Caco-2 (cell line): Measurements from ENCODE around the gene CAPN11. TPM values are rescaled to one million over a fixed set of nuclear protein-coding genes. Genes with fewer than 3 reads are reported as not detected.

Source experiments
- BruUV-seq: library from RNA; stranded (reverse); fragments of 400-500 nt; replicated peaks from 2 replicates; lab custom pipeline; 2021; lab: Mats Ljungman, UMichigan
- CTCF ChIA-PET: fragments of 300-600 bp; sonication (Branson Sonifier 250); formaldehyde crosslinking; loops from one replicate; lab custom pipeline; 2022; ENCODE audit warnings: antibody characterized with exemption; lab: Charles Lee
- POLR2A ChIA-PET: fragments of 300-600 bp; sonication (Branson Sonifier 250); formaldehyde crosslinking; loops from one replicate; lab custom pipeline; 2022; ENCODE audit warnings: antibody characterized with exemption; lab: Charles Lee
- DNase-seq, 2 experiments: peaks; one replicate each; pipeline versions ENCODE4 v3.0.0 to v3.0.0-alpha.2; 2020 to 2022
- H3K27me3 ChIP-seq: replicated peaks from 2 replicates; pipeline ENCODE4 v1.6.0; 2011; ENCODE audit warnings: low read length; ENCODE audit not compliant: control insufficient read depth, insufficient read depth
- H3K36me3 ChIP-seq: 2 replicates; pipeline ENCODE4 v1.5.1; 2011; ENCODE audit warnings: low read length; ENCODE audit not compliant: control insufficient read depth, insufficient read depth
- H3K4me1 ChIP-seq: fragments of 250-450 bp; sonication (Bioruptor Pico); 2 replicates; pipeline ENCODE4 v1.5.1; 2020; ENCODE audit warnings: mild to moderate bottlenecking
- H3K4me3 ChIP-seq: 2 replicates; pipeline ENCODE4 v1.5.1; 2011; ENCODE audit warnings: low read depth, mild to moderate bottlenecking, control low read depth, low read length
- H3K9me3 ChIP-seq: fragments of 250-450 bp; sonication (Bioruptor Pico); 2 replicates; pipeline ENCODE4 v1.5.1; 2020; ENCODE audit warnings: mild to moderate bottlenecking, moderate library complexity
- H3K27ac Mint-ChIP-seq: one replicate; pipeline ENCODE4 v1.8.0; 2022; ENCODE audit warnings: mixed read lengths; ENCODE audit not compliant: unreplicated experiment
- H3K27me3 Mint-ChIP-seq: one replicate; pipeline ENCODE4 v1.8.0; 2022; ENCODE audit warnings: mixed read lengths; ENCODE audit not compliant: insufficient read depth, unreplicated experiment
- H3K36me3 Mint-ChIP-seq: one replicate; pipeline ENCODE4 v1.8.0; 2022; ENCODE audit warnings: mild to moderate bottlenecking, mixed read lengths; ENCODE audit not compliant: insufficient read depth, unreplicated experiment
- H3K4me1 Mint-ChIP-seq: one replicate; pipeline ENCODE4 v1.8.0; 2022; ENCODE audit warnings: low read depth, mixed read lengths; ENCODE audit not compliant: unreplicated experiment
- H3K4me3 Mint-ChIP-seq: one replicate; pipeline ENCODE4 v1.8.0; 2022; ENCODE audit warnings: mild to moderate bottlenecking, moderate library complexity, mixed read lengths; ENCODE audit not compliant: unreplicated experiment
- H3K9me3 Mint-ChIP-seq: one replicate; pipeline ENCODE4 v1.8.0; 2022; ENCODE audit warnings: mixed read lengths; ENCODE audit not compliant: unreplicated experiment
- intact Hi-C: fragments of 100-400 bp; cut with micrococcal nuclease; formaldehyde crosslinking; loops from one replicate; pipeline ENCODE4 v1.10.0; 2022; ENCODE audit not compliant: unreplicated experiment
- total RNA-seq: library from RNA; stranded (reverse); gene quantifications from 2 replicates; pipeline ENCODE4 v1.2.3, GENCODE V29; 2022
- TF ChIP-seq, protein P1 (sequence below), 2 experiments: fragments of 200-600 bp in 1 of 2; IDR thresholded peaks; 1 replicate in 1 of 2; 2 replicates in 1 of 2; pipeline versions ENCODE4 v1.5.1 to v1.8.0; 2011 to 2022; ENCODE audit warnings: antibody characterized with exemption in 1 of 2, control low read depth in 1 of 2, inconsistent platforms in 1 of 2, low read depth in 1 of 2, low read length in 1 of 2, mild to moderate bottlenecking in 1 of 2, moderate library complexity in 1 of 2; ENCODE audit not compliant: insufficient read depth in 1 of 2, severe bottlenecking in 1 of 2, unreplicated experiment in 1 of 2

Gene CAPN11
- total RNA-seq, 1 experiment from 2014 or later, result not detected

DNA sequence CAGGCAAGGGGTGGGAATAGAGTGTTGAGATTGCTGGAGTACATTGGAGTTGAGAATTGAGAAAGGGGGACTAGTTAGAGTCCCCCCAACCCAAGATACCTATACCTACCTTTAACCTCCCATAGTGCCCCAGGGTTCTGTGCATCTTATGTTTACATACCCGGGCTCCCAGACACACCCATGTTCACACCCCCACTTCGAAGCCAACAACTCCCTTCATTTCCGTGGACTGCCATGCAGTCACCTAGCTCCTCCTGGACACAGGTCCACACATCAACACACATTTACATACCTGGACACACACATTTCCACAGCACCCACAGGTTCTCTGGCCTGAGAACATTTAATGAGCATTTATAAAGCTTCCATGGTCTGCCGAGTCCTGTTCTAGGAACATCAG is 26.1 kb upstream of the CAPN11 start:
- Histone ChIP-seq H3K4me1 (peaks cover 16% of the 10 kb centered on the region), H3K4me3 (no peak overlapping the region), H3K27me3 (no peaks in the 10 kb centered on the region), H3K36me3 (no peaks in the 10 kb centered on the region; the same call in 1 of the 2 replicates), H3K9me3 (no peaks in the 10 kb centered on the region)
- BruUV-seq, result no TSS peak
- peaks cover 29% of the 10 kb centered on the region for H3K4me1 Mint-ChIP-seq
- no peak overlapping the region for H3K4me3 Mint-ChIP-seq
- H3K27ac Mint-ChIP-seq, result no peak overlapping the region
- TF ChIP-seq, protein P1, sequence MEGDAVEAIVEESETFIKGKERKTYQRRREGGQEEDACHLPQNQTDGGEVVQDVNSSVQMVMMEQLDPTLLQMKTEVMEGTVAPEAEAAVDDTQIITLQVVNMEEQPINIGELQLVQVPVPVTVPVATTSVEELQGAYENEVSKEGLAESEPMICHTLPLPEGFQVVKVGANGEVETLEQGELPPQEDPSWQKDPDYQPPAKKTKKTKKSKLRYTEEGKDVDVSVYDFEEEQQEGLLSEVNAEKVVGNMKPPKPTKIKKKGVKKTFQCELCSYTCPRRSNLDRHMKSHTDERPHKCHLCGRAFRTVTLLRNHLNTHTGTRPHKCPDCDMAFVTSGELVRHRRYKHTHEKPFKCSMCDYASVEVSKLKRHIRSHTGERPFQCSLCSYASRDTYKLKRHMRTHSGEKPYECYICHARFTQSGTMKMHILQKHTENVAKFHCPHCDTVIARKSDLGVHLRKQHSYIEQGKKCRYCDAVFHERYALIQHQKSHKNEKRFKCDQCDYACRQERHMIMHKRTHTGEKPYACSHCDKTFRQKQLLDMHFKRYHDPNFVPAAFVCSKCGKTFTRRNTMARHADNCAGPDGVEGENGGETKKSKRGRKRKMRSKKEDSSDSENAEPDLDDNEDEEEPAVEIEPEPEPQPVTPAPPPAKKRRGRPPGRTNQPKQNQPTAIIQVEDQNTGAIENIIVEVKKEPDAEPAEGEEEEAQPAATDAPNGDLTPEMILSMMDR (IDR thresholded peaks at IDR 0.05; ENCODE audit: insufficient read depth in 1 of 2, low read depth in 1 of 2, low read length in 1 of 2, severe bottlenecking in 1 of 2, unreplicated experiment in 1 of 2), result no peak
- POLR2A ChIA-PET, result interaction anchor here (0.5 to 0.6 kb wide), 2 partner anchors 31 to 124 kb away, joined by 4 to 5 read pairs; no protein-coding TSS in a partner anchor
- H3K36me3 Mint-ChIP-seq, result peaks cover 13% of the 10 kb centered on the region
- DNase-seq, result no peak
- CTCF ChIA-PET, result interaction anchor here (0.6 to 1.4 kb wide), 2 partner anchors 19 to 41 kb away, joined by 3 read pairs; no protein-coding TSS in a partner anchor
- no peaks in the 10 kb centered on the region for H3K27me3 Mint-ChIP-seq
- intact Hi-C loops, result no loop called here
- H3K9me3 Mint-ChIP-seq, result no peaks in the 10 kb centered on the region

DNA sequence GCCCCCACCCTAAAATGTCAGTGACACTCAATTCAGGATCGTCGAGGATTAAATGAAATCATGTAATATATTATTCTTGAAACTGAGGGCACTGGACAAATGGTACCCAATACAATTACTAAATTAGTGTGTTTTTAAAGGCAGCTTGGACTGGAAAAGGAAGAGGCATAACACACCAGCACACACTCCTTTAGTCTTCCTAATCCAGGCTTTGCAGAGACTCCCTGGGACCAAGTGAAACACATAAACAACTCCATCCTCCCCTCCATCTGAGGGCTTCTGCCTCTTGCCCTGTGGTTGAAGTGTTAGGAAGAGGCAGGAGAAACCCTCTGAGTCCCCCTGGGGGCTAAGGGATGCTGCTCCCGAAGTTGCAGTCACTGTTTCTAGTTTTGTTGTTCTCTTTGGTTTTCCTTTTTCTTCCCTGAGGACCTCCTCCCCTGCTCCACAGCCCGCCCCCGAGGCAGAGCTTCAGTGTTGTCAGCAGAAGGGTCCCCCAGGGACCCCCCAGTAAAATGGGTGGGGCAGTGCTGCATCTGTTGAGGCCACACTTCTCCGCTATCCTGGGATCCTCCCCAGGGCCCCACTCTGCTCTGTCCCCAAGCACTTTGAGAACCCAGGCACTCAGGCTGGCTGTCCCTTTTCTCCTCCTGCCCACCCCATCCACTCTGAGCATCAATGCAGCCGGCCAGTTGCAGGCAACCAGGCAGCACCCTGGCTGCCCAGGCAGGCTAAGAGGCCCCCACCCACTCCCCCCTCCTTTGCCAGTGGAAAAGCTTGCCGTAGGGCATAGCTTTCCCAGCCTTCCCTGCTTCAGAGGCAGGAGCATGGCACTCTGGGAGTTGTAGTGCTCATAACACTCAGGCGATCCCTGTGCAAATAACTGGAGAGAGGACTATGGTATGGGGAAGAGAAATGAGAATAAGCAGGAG is 25.4 kb upstream of the CAPN11 start:
- CTCF ChIA-PET, result interaction anchor here (0.6 to 1.4 kb wide), 5 partner anchors 20 to 247 kb away, joined by 3 to 6 read pairs (median 3); no protein-coding TSS in a partner anchor
- H3K4me3 ChIP-seq, result no peak overlapping the region
- peak overlapping the region; percentile 60 for H3K27ac Mint-ChIP-seq
- peaks cover 16% of the 10 kb centered on the region for H3K4me1 ChIP-seq
- POLR2A ChIA-PET, result interaction anchor here (0.6 to 1.0 kb wide), 4 partner anchors 21 to 124 kb away, joined by 3 to 7 read pairs (median 4); no protein-coding TSS in a partner anchor
- no peaks in the 10 kb centered on the region; the same call in 1 of the 2 replicates for H3K36me3 ChIP-seq
- intact Hi-C loops, result loop anchor here (1.0 kb wide), 1 partner anchor 37 kb away; no protein-coding TSS in a partner anchor
- peaks cover 29% of the 10 kb centered on the region for H3K4me1 Mint-ChIP-seq
- H3K36me3 Mint-ChIP-seq, result peaks cover 5% of the 10 kb centered on the region
- H3K27me3 ChIP-seq, result no peaks in the 10 kb centered on the region
- TF ChIP-seq, protein P1 (IDR thresholded peaks at IDR 0.05; ENCODE audit: insufficient read depth in 1 of 2, low read depth in 1 of 2, low read length in 1 of 2, severe bottlenecking in 1 of 2, unreplicated experiment in 1 of 2), result no peak
- no peak overlapping the region for H3K4me3 Mint-ChIP-seq
- H3K27me3 Mint-ChIP-seq, result no peaks in the 10 kb centered on the region
- peak; percentile 76 to 80 for DNase-seq
- H3K9me3 ChIP-seq, result no peaks in the 10 kb centered on the region
- no peaks in the 10 kb centered on the region for H3K9me3 Mint-ChIP-seq
- BruUV-seq, result no TSS peak
